ENCODE measurements around the gene NQO2. TPM values are rescaled to one million over a fixed set of nuclear protein-coding genes. Genes with fewer than 3 reads are reported as not detected.

NQO2 gene
- total RNA-seq, 2 experiments from 2014 or later: 40.7 to 44.2 TPM

GRCh38 chr6:2977799-2978590 lies 21.7 kb upstream of the NQO2 start:
- CTCF ChIA-PET: interaction anchor here (0.7 to 5.8 kb wide), 11 partner anchors 9 to 138 kb away, joined by 3 to 28 read pairs (median 4); no protein-coding TSS in a partner anchor
- peak; percentile 23 for ATAC-seq
- Mint-ChIP-seq H3K27ac (peak overlapping the region; percentile 59), H3K4me1 (peaks cover 26% of the 10 kb centered on the region), H3K4me3 (no peak overlapping the region), H3K36me3 (ENCODE audit: low read depth) (no peaks in the 10 kb centered on the region), H3K9me3 (ENCODE audit: low read depth) (no peaks in the 10 kb centered on the region), H3K27me3 (peaks cover 18% of the 10 kb centered on the region)
- POLR2A ChIA-PET: interaction anchor here (1.0 kb wide), 1 partner anchor 10 kb away, joined by 3 read pairs; no protein-coding TSS in a partner anchor
- intact Hi-C loops (cut with DNase I, micrococcal nuclease): loop anchor here in 1 of 2 experiments (2.0 kb wide), 1 partner anchor 37 kb away; no protein-coding TSS in a partner anchor
- DNase-seq: no peak

GRCh38 chr6:2978923-2979322 lies 20.8 kb upstream of the NQO2 start:
- no peaks in the 10 kb centered on the region for H3K36me3 Mint-ChIP-seq (ENCODE audit: low read depth)
- DNase-seq (no peak), ATAC-seq (no peak)
- H3K9me3 Mint-ChIP-seq (ENCODE audit: low read depth): no peaks in the 10 kb centered on the region
- ChIA-PET CTCF (interaction anchor here (0.7 to 5.8 kb wide), 7 partner anchors 11 to 139 kb away, joined by 3 to 28 read pairs (median 4); no protein-coding TSS in a partner anchor), POLR2A (no interaction called here)
- H3K27me3 Mint-ChIP-seq: peaks cover 14% of the 10 kb centered on the region
- H3K27ac Mint-ChIP-seq: no peak overlapping the region
- H3K4me1 Mint-ChIP-seq: peaks cover 24% of the 10 kb centered on the region
- no peak overlapping the region for H3K4me3 Mint-ChIP-seq
- intact Hi-C loops (cut with DNase I, micrococcal nuclease): no loop called here

DNA sequence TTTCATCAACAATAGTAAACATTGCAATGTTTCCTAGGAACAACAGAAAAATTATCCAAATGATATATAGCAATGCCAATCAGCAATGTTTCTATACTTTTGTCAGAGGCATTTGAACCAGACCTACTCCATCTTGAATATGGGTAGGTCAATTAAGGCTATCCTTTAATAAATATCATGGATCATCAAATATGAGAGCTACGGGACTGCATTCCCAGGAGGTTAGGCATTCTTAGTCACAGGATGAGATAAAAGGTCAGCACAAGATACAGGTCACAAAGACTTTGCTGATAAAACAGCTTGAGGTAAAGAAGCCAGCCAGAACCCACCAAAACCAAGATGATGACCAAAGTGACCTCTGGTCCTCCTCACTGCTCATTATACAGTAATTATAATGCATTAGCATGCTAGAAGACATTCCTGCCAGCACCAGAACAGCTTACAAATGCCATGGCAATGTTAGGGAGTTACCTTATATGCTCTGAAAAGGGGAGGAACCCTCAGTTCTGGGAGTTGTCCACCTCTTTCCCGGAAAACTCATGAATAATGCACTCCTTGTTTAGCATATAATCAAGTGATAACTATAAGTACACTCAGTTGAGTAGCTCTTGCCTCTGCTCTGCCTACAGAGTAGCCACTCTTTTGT lies 19.8 kb upstream of the NQO2 start:
- ChIA-PET CTCF (interaction anchor here (0.6 to 1.9 kb wide), 4 partner anchors 10 to 211 kb away, joined by 3 to 7 read pairs (median 4); no protein-coding TSS in a partner anchor), POLR2A (no interaction called here)
- ATAC-seq (no peak), DNase-seq (no peak)
- Mint-ChIP-seq H3K4me1 (peaks cover 24% of the 10 kb centered on the region), H3K27ac (no peak overlapping the region), H3K9me3 (ENCODE audit: low read depth) (no peaks in the 10 kb centered on the region), H3K36me3 (ENCODE audit: low read depth) (no peaks in the 10 kb centered on the region), H3K4me3 (no peak overlapping the region), H3K27me3 (peaks cover 11% of the 10 kb centered on the region)
- intact Hi-C loops (cut with DNase I, micrococcal nuclease): loop anchor here in 1 of 2 experiments (10.0 kb wide), 1 partner anchor 1035 kb away; no protein-coding TSS in a partner anchor

DNA sequence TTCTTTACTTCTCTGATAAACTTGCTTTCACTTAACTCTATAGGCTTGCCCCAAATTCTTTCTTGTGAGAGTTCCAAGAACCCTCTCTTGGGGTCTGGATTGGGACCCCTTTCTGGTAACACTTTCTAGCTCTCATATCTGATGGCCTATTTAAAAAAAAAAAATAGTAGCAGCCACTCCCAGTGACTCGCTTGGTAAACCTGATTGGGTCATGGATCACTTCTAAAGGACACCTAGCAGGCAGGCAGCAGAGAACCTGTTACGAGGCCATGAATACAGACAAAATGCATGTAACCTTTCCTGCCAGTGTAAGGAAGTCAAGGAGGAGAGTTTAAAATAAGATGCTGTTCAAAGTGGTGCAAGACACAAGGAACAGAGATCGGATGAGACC lies 19.2 kb upstream of the NQO2 start:
- intact Hi-C loops (cut with DNase I, micrococcal nuclease): loop anchor here in 1 of 2 experiments (10.0 kb wide), 1 partner anchor 1034 kb away; no protein-coding TSS in a partner anchor
- CTCF ChIA-PET: interaction anchor here (0.6 to 1.9 kb wide), 5 partner anchors 9 to 212 kb away, joined by 3 to 7 read pairs (median 4); partner anchors contain the start of gene SERPINB6
- Mint-ChIP-seq H3K36me3 (ENCODE audit: low read depth) (no peaks in the 10 kb centered on the region), H3K9me3 (ENCODE audit: low read depth) (no peaks in the 10 kb centered on the region), H3K4me1 (peaks cover 24% of the 10 kb centered on the region), H3K4me3 (no peak overlapping the region), H3K27me3 (peaks cover 11% of the 10 kb centered on the region), H3K27ac (no peak overlapping the region)
- POLR2A ChIA-PET: no interaction called here
- no peak for ATAC-seq
- no peak for DNase-seq

GRCh38 chr6:2982426-2983117 lies 17.1 kb upstream of the NQO2 start:
- ATAC-seq: no peak
- intact Hi-C loops (cut with DNase I, micrococcal nuclease): loop anchor here in 1 of 2 experiments (10.0 kb wide), 1 partner anchor 1032 kb away; no protein-coding TSS in a partner anchor
- Mint-ChIP-seq H3K4me1 (peaks cover 7% of the 10 kb centered on the region), H3K27ac (no peak overlapping the region), H3K4me3 (no peak overlapping the region), H3K27me3 (peaks cover 11% of the 10 kb centered on the region), H3K9me3 (ENCODE audit: low read depth) (no peaks in the 10 kb centered on the region), H3K36me3 (ENCODE audit: low read depth) (no peaks in the 10 kb centered on the region)
- ChIA-PET POLR2A (no interaction called here), CTCF (no interaction called here)
- DNase-seq: no peak

- DNase-seq: no peak
- ChIA-PET POLR2A (no interaction called here), CTCF (interaction anchor here (0.5 to 1.3 kb wide), 6 partner anchors 33 to 193 kb away, joined by 3 to 5 read pairs (median 4); no protein-coding TSS in a partner anchor)
- Mint-ChIP-seq H3K27me3 (peaks cover 6% of the 10 kb centered on the region), H3K4me3 (no peak overlapping the region), H3K27ac (no peak overlapping the region), H3K36me3 (ENCODE audit: low read depth) (no peaks in the 10 kb centered on the region), H3K9me3 (ENCODE audit: low read depth) (no peaks in the 10 kb centered on the region), H3K4me1 (peaks cover 12% of the 10 kb centered on the region)
- no peak for ATAC-seq
- intact Hi-C loops (cut with DNase I, micrococcal nuclease): loop anchor here in 1 of 2 experiments (10.0 kb wide), 1 partner anchor 1030 kb away; no protein-coding TSS in a partner anchor
These were observed 14.8 kb upstream of the NQO2 start for GRCh38 chr6:2984738-2985406.

GRCh38 chr6:2986722-2987221 lies 12.9 kb upstream of the NQO2 start:
- H3K27me3 Mint-ChIP-seq: no peaks in the 10 kb centered on the region
- H3K4me1 Mint-ChIP-seq: peaks cover 20% of the 10 kb centered on the region
- no peaks in the 10 kb centered on the region for H3K36me3 Mint-ChIP-seq (ENCODE audit: low read depth)
- ATAC-seq (no peak), DNase-seq (no peak)
- no peaks in the 10 kb centered on the region for H3K9me3 Mint-ChIP-seq (ENCODE audit: low read depth)
- intact Hi-C loops (cut with DNase I, micrococcal nuclease): loop anchor here in 1 of 2 experiments (10.0 kb wide), 1 partner anchor 1028 kb away; no protein-coding TSS in a partner anchor
- no peak overlapping the region for H3K27ac Mint-ChIP-seq
- ChIA-PET POLR2A (interaction anchor here (0.6 to 1.1 kb wide), 6 partner anchors 37 to 145 kb away, joined by 3 to 5 read pairs (median 3); partner anchors contain the start of gene SERPINB1), CTCF (interaction anchor here (0.7 to 5.2 kb wide), 13 partner anchors 9 to 219 kb away, joined by 3 to 55 read pairs (median 3); no protein-coding TSS in a partner anchor)
- no peak overlapping the region for H3K4me3 Mint-ChIP-seq

DNA sequence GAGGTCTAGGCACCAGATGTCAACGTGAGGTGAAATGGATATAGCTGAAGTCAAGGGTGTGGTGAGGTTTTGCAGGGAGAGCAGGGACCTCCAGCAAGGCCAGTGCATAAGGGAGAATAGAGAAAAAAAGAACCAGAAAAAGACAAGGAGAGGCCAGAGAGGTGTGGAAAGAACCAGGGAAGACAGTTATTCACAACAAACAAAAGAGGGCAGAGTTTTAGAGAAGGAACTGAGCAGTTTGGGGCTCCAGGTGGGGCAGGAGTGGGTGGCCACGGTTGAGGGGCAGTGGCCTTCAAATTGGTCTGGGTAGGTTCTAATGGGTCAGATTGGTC lies 11.6 kb upstream of the NQO2 start:
- Mint-ChIP-seq H3K36me3 (ENCODE audit: low read depth) (no peaks in the 10 kb centered on the region), H3K4me3 (peak overlapping the region; percentile 87), H3K9me3 (ENCODE audit: low read depth) (no peaks in the 10 kb centered on the region), H3K27me3 (no peaks in the 10 kb centered on the region), H3K27ac (peak overlapping the region; percentile 87), H3K4me1 (peaks cover 20% of the 10 kb centered on the region)
- DNase-seq (no peak), ATAC-seq (no peak)
- POLR2A ChIA-PET: interaction anchor here (0.6 to 3.4 kb wide), 4 partner anchors 10 to 77 kb away, joined by 3 to 43 read pairs (median 14); no protein-coding TSS in a partner anchor
- CTCF ChIA-PET: interaction anchor here (0.5 to 5.2 kb wide), 15 partner anchors 10 to 465 kb away, joined by 3 to 55 read pairs (median 8); partner anchors contain the start of genes SERPINB1 and WRNIP1
- intact Hi-C loops (cut with DNase I, micrococcal nuclease): loop anchor here (1.0 to 10.0 kb wide), 6 partner anchors 17 to 1027 kb away; partner anchors contain the start of genes PSMG4 (in 1 of the 2) and SERPINB6 (in 1 of the 2)

DNA sequence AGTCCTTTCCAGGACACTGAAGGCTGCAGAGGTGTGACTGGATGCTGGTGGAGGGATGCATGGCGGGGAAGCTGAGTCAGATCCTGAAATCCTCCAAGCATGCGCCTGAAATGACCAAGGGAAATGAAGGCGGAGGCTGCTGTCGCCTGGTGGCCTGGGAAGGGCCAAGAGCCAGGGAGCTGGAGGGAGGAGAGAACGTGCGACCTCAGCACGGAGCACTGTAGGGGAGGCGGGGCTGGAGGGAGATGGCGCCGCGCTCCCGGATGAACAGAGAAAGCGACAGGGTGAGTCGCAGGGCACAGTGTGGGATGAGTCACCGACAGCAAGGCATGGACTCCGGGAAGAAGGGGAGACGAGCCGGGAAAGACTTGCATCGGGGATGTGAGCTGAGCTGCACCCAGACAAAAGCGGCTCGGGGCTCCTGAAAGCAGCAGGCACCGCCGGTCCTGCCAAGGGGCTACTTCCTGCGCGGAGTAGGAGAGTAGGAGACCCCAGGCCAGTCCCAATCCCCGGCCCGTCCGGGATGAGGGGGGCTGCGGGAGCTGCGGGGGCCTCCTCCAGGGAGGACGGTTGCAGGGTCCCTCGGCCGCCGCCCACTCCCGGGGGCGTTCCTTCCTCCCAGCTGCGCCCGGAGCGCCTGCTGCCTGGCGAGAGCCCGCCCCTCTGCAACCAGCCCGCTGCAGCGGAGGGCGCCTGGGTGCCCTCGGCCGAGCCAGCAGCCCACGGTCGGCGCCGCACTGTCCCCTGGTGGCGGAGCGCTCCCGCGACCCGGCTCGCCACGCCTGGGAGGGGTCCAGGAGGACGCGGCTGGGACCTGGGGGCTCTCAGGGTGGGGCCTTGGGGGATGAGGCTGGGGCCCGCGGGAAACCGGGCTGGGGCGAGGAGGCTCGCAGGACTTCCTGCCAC lies 11.0 kb upstream of the NQO2 start:
- CTCF ChIA-PET: interaction anchor here (0.5 to 5.2 kb wide), 24 partner anchors 11 to 464 kb away, joined by 3 to 55 read pairs (median 6); partner anchors contain the start of genes NQO2, SERPINB1 and WRNIP1
- Mint-ChIP-seq H3K36me3 (ENCODE audit: low read depth) (no peaks in the 10 kb centered on the region), H3K9me3 (ENCODE audit: low read depth) (no peaks in the 10 kb centered on the region), H3K4me1 (peaks cover 20% of the 10 kb centered on the region), H3K27ac (peak overlapping the region; percentile 99), H3K27me3 (no peaks in the 10 kb centered on the region), H3K4me3 (peak overlapping the region; percentile 87)
- POLR2A ChIA-PET: interaction anchor here (0.6 to 3.4 kb wide), 8 partner anchors 11 to 147 kb away, joined by 3 to 43 read pairs (median 8); partner anchors contain the start of gene SERPINB1
- ATAC-seq (peak; percentile 81), DNase-seq (peak; percentile 89)
- intact Hi-C loops (cut with DNase I, micrococcal nuclease): loop anchor here (1.0 to 10.0 kb wide), 18 partner anchors 11 to 1026 kb away; partner anchors contain the start of genes SERPINB6 (in 2 of the 2), WRNIP1 (in 2 of the 2), BPHL (in 1 of the 2) and GMDS (in 1 of the 2)

Data from activated CD4-positive, alpha-beta T cell treated with anti-CD3 and anti-CD28 coated beads for 36 hours (primary cell).